Prostate gland (tissue), 2 donors: Measurements from ENCODE around the gene SAMD9. TPM values are rescaled to one million over a fixed set of nuclear protein-coding genes. Genes with fewer than 3 reads are reported as not detected.
"Not testable (repeated sequence)": the region's sequence is repeated elsewhere in the genome, so short reads cannot be mapped to it uniquely, and the experiment has no call there.

ENCODE experiments used
- DNase-seq: peaks from one replicate; pipeline ENCODE4 v3.0.0-alpha.2; 2019; ENCODE audit warnings: low spot score
- H3K27ac ChIP-seq, 2 donors: fragments of 200-600 bp; sonication (generic); 2 replicates each; pipeline ENCODE4 v1.5.1; 2017 to 2019
- H3K27me3 ChIP-seq: fragments of 200-600 bp; sonication (generic); replicated peaks from 2 replicates; pipeline ENCODE4 v1.5.1; 2019; ENCODE audit not compliant: insufficient read depth
- H3K36me3 ChIP-seq, 2 donors: fragments of 200-600 bp; sonication (generic); 1 replicate in 1 of 2; 2 replicates in 1 of 2; pipeline versions ENCODE4 v1.5.1 to v1.8.1; 2017 to 2019
- H3K4me1 ChIP-seq: fragments of 200-600 bp; sonication (generic); replicated peaks from 2 replicates; pipeline ENCODE4 v1.5.1; 2019
- H3K4me3 ChIP-seq, 2 donors: fragments of 200-600 bp; sonication (generic); 2 replicates each; pipeline ENCODE4 v1.5.1; 2017 to 2019
- H3K9me3 ChIP-seq: fragments of 200-600 bp; sonication (generic); 2 replicates; pipeline ENCODE4 v1.5.1; 2017
- CTCF ChIP-seq, 4 experiments: fragments of 200-600 bp in 2 of 4; fragments of 450-650 bp in 2 of 4; sonication (generic) in 2 of 4; IDR thresholded peaks; 1 replicate in 3 of 4; 2 replicates in 1 of 4; pipeline ENCODE4 v1.5.1; 2016 to 2019; ENCODE audit warnings: antibody characterized with exemption in 4 of 4, mild to moderate bottlenecking in 2 of 4, moderate library complexity in 2 of 4
- POLR2A ChIP-seq: fragments of 450-650 bp; IDR thresholded peaks from one replicate; pipeline ENCODE4 v1.6.1; 2016; ENCODE audit warnings: antibody characterized with exemption, mild to moderate bottlenecking
- POLR2AphosphoS5 ChIP-seq: sonication (generic); formaldehyde crosslinking; IDR thresholded peaks from one replicate; pipeline ENCODE4 v1.6.1; 2017; ENCODE audit warnings: antibody characterized with exemption
- WGBS: methylation state at CpG from one replicate; pipeline ENCODE4 v1.1.5; 2018; 5-methylcytosine and 5-hydroxymethylcytosine counted together
- intact Hi-C: fragments of 100-400 bp; cut with DNase I; formaldehyde crosslinking; loops from one replicate; pipeline ENCODE4 v1.14.2; 2022
- total RNA-seq, 2 donors: library from RNA; depleted of rRNA; stranded (reverse); fragments of >200 nt; gene quantifications; one replicate each; pipeline ENCODE4 v1.1.0, GENCODE V29; 2016

Gene SAMD9
- total RNA-seq, 2 donors from 2014 or later, result 4.2 to 6.0 TPM

DNA sequence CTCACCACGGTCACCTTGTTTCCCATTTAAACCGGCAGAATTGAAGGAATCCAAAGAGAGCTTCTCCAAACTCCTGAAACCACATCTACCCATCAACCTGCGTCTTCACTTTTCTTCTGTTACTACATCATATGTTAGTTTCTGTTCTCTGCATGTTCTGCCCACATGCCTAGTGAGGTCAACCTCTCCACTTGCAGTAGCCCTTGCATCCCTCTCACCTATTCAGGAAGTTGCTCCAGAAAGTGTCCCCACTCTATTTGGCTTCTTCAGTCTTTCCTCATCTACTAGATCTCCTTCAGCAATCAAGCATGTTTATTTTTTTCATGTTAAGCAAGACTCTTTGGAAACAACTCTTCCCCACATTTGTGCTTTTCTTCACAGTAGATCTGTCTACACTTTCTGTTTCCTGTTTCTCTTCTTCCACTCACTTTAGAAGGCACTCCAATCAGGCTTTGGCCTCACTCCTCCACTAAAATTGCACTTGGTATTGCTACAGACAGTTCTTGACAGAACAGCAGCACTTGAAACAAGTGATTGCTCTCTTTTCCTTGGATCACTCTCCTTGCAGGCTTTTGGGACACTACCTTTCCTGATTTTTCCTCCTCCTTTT, 22.9 kb upstream of the SAMD9 start:
- intact Hi-C loops, result no loop called here
- no peak for DNase-seq
- no peaks in the 10 kb centered on the region for H3K4me1 ChIP-seq
- no peak overlapping the region for H3K4me3 ChIP-seq
- no peaks in the 10 kb centered on the region for H3K9me3 ChIP-seq
- TF ChIP-seq POLR2A (no peak), CTCF (IDR thresholded peaks at IDR 0.05) (no peak), POLR2AphosphoS5 (no peak)
- H3K27me3 ChIP-seq, result no peaks in the 10 kb centered on the region
- WGBS, result 96% methylated on average over 3 of the region's 3 CpGs
- no peaks in the 10 kb centered on the region for H3K36me3 ChIP-seq
- H3K27ac ChIP-seq, result no peak overlapping the region

DNA sequence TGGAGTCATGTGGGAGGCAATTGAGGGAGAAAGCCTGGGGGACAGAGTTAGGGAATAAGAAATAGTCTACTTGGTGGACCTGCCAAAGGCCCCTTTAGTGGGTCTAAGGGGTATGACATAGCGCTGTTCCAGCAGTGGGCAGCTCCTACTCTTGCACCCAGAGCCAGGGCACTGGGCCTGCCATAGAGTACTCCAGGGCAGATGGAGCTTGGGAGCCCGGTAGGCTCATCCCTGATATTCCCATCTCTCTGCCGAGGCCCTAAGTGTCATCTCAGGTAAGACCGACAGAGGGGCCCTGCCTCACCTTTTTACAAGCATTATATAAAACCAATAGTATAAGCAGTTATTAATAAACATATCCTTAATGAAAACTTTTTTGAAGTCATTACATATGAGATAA, 20.8 kb upstream of the SAMD9 start:
- TF ChIP-seq POLR2A (no peak), CTCF (IDR thresholded peaks at IDR 0.05) (no peak), POLR2AphosphoS5 (no peak)
- no peak for DNase-seq
- Histone ChIP-seq H3K36me3 (no peaks in the 10 kb centered on the region), H3K27me3 (no peaks in the 10 kb centered on the region), H3K4me3 (no peak overlapping the region), H3K4me1 (no peaks in the 10 kb centered on the region), H3K9me3 (no peaks in the 10 kb centered on the region), H3K27ac (no peak overlapping the region)
- WGBS, result 97% methylated on average over 4 of the region's 4 CpGs
- intact Hi-C loops, result no loop called here

GRCh38 chr7:93133005-93133404, 15.2 kb upstream of the SAMD9 start:
- Histone ChIP-seq H3K9me3 (no peaks in the 10 kb centered on the region), H3K4me3 (no peak overlapping the region), H3K27ac (no peak overlapping the region), H3K4me1 (no peaks in the 10 kb centered on the region), H3K36me3 (no peaks in the 10 kb centered on the region), H3K27me3 (no peaks in the 10 kb centered on the region)
- 87% methylated on average over 1 of the region's 1 CpG for WGBS
- TF ChIP-seq CTCF (IDR thresholded peaks at IDR 0.05) (no peak), POLR2A (no peak), POLR2AphosphoS5 (no peak)
- intact Hi-C loops, result no loop called here
- no peak for DNase-seq

- H3K4me1 ChIP-seq, result no peaks in the 10 kb centered on the region
- DNase-seq, result no peak
- H3K9me3 ChIP-seq, result no peaks in the 10 kb centered on the region
- no peak overlapping the region for H3K4me3 ChIP-seq
- 98% methylated on average over 3 of the region's 3 CpGs for WGBS
- H3K27ac ChIP-seq, result no peak overlapping the region
- no peaks in the 10 kb centered on the region for H3K36me3 ChIP-seq
- TF ChIP-seq POLR2AphosphoS5 (no peak), CTCF (IDR thresholded peaks at IDR 0.05) (no peak), POLR2A (no peak)
- intact Hi-C loops, result no loop called here
- H3K27me3 ChIP-seq, result no peaks in the 10 kb centered on the region
Measured at GRCh38 chr7:93132216-93132615, 14.4 kb upstream of the SAMD9 start.

DNA sequence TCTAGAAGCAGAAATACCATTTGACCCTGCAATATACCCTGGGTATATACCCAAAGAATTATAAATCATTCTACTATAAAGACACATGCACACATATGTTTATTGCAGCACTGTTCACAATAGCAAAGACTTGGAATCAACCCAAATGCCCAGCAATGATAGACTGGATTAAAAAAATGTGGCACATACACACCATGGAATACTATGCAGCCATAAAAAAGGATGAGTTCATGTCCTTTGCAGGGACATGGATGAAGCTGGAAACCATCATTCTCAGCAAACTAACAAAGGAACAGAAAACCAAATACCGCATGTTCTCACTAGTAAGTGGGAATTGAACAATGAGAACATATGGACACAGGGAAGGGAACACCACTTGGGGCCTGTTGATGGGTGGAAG, 9.2 kb upstream of the SAMD9 start:
- H3K9me3 ChIP-seq, H3K27ac ChIP-seq, DNase-seq, H3K4me3 ChIP-seq, H3K27me3 ChIP-seq, H3K4me1 ChIP-seq, H3K36me3 ChIP-seq, intact Hi-C loops: not testable (repeated sequence)
- WGBS, result 88% methylated on average over 1 of the region's 1 CpG

DNA sequence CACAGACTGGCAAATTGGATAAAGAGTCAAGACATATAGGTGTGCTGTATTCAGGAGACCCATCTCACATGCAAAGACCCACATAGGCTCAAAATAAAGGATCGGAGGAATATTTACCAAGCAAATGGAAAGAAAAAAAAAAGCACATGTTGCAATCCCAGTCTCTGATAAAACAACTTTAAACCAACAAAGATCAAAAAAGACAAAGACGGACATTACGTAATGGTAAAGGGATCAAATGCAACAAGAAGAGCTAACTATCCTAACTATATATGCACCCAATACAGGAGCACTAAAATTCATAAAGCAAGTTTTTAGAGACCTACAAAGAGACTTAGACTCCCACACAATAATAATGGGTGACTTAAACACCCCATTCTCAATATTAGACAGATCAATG, 5.8 kb upstream of the SAMD9 start:
- H3K4me1 ChIP-seq, H3K9me3 ChIP-seq, H3K27me3 ChIP-seq, H3K4me3 ChIP-seq, H3K27ac ChIP-seq, H3K36me3 ChIP-seq, intact Hi-C loops, DNase-seq: not testable (repeated sequence)
- WGBS, result 81% methylated on average over 3 of the region's 3 CpGs
